ENCODE results near the gene TPI1. TPM values are rescaled to one million over a fixed set of nuclear protein-coding genes. Genes with fewer than 3 reads are reported as not detected.

The TPI1 gene
- total RNA-seq, 4 donors from 2014 or later = 288 to 372 (median 355) TPM

- peaks cover 63 to 89% (median 86%) of the 10 kb centered on the region in 4 donors for H3K36me3 ChIP-seq
- 94% methylated on average over 2 of the region's 2 CpGs for WGBS
- no peaks in the 10 kb centered on the region for H3K9me3 ChIP-seq
- no peak overlapping the region for H3K4me3 ChIP-seq
- intact Hi-C loops (cut with DNase I) = no loop called here
- DNase-seq (ENCODE audit: extremely low spot score) = no peak
- H3K27ac ChIP-seq (replicated peaks in 1 of 4) = no peak overlapping the region
- no peaks in the 10 kb centered on the region for H3K27me3 ChIP-seq
- peaks cover 0 to 7% (median 2%) of the 10 kb centered on the region in 4 donors for H3K4me1 ChIP-seq
- TF ChIP-seq POLR2A (IDR thresholded peaks at IDR 0.05; ENCODE audit: low read depth) = no peak
- TF ChIP-seq, protein P1, sequence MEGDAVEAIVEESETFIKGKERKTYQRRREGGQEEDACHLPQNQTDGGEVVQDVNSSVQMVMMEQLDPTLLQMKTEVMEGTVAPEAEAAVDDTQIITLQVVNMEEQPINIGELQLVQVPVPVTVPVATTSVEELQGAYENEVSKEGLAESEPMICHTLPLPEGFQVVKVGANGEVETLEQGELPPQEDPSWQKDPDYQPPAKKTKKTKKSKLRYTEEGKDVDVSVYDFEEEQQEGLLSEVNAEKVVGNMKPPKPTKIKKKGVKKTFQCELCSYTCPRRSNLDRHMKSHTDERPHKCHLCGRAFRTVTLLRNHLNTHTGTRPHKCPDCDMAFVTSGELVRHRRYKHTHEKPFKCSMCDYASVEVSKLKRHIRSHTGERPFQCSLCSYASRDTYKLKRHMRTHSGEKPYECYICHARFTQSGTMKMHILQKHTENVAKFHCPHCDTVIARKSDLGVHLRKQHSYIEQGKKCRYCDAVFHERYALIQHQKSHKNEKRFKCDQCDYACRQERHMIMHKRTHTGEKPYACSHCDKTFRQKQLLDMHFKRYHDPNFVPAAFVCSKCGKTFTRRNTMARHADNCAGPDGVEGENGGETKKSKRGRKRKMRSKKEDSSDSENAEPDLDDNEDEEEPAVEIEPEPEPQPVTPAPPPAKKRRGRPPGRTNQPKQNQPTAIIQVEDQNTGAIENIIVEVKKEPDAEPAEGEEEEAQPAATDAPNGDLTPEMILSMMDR (IDR thresholded peaks at IDR 0.05) = no peak
- TF ChIP-seq EP300 (IDR thresholded peaks at IDR 0.05) = no peak
- TF ChIP-seq POLR2AphosphoS5 (IDR thresholded peaks at IDR 0.05) = no peak
Observed at GRCh38 chr12:6858799-6859198, 8.5 kb upstream of the TPI1 start.

DNA sequence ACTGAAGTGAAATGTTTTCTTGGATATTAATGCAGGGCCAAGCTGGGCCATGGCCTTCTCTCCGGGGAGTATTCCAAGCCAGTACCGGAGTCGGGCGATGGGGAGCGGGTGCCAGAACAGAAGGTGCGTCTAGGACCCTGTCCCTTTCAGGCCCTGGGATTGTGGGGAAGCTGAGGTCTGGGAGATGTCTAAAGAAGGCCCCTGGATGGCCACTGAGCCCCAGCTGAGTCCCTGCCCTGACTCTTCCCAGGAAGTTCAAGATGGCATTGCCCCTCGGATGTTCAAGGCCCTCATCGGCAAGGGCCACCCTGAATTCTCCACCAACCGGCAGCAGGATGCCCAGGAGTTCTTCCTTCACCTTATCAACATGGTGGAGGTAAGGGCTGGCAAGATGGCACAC is 7.2 kb upstream of the TPI1 start:
- H3K27me3 ChIP-seq = no peaks in the 10 kb centered on the region
- 95% methylated on average over 8 of the region's 9 CpGs for WGBS
- H3K4me3 ChIP-seq = no peak overlapping the region
- DNase-seq (ENCODE audit: extremely low spot score) = no peak
- no peaks in the 10 kb centered on the region for H3K9me3 ChIP-seq
- no peak overlapping the region for H3K27ac ChIP-seq (replicated peaks in 1 of 4)
- no peaks in the 10 kb centered on the region for H3K4me1 ChIP-seq
- intact Hi-C loops (cut with DNase I) = loop anchor here (5.0 kb wide), 1 partner anchor 47 kb away; no protein-coding TSS in a partner anchor
- H3K36me3 ChIP-seq = peaks cover 71 to 99% (median 99%) of the 10 kb centered on the region in 4 donors
- no peak for TF ChIP-seq POLR2A (IDR thresholded peaks at IDR 0.05; ENCODE audit: low read depth)
- no peak for TF ChIP-seq EP300 (IDR thresholded peaks at IDR 0.05)
- TF ChIP-seq, protein P1 (IDR thresholded peaks at IDR 0.05) = no peak
- TF ChIP-seq POLR2AphosphoS5 (IDR thresholded peaks at IDR 0.05) = no peak

DNA sequence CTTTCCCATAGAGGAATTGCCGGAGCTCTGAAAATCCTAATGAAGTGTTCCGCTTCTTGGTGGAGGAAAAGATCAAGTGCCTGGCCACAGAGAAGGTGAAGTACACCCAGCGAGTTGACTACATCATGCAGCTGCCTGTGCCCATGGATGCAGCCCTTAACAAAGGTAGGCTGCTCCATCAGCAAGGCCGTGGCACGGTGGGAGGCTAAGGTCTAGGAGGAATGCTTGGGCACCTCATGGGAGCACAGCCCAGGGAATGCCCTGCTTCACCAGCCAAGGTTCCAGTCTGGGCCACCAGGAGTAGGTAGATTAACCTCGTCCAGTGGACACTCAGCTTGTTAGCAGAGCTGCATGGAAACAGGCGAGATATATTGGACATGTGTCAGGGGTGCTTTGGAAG is 6.4 kb upstream of the TPI1 start:
- WGBS = 92% methylated on average over 7 of the region's 7 CpGs

DNA sequence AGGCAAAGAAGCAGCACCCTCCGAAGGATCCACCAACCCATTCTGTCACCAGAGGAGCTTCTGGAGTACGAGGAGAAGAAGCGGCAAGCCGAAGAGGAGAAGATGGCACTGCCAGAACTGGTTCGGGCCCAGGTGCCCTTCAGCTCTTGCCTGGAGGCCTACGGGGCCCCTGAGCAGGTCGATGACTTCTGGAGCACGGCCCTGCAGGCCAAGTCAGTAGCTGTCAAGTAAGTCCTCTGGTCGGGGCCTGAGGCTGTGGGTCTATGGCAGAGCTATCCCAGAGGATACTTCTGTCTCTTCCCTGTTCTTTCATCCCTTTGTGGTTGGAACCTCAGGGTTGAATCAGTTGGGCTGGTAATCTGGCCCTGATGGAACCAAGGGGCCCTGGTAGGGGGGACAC is 5.9 kb upstream of the TPI1 start:
- peaks cover 62 to 98% (median 95%) of the 10 kb centered on the region in 4 donors for H3K36me3 ChIP-seq
- no peak for DNase-seq (ENCODE audit: extremely low spot score)
- no peak overlapping the region for H3K4me3 ChIP-seq
- H3K4me1 ChIP-seq = peaks cover under 1 to 2% (median 1%) of the 10 kb centered on the region in 4 donors
- intact Hi-C loops (cut with DNase I) = loop anchor here (5.0 kb wide), 1 partner anchor 46 kb away; no protein-coding TSS in a partner anchor
- TF ChIP-seq POLR2A (IDR thresholded peaks at IDR 0.05; ENCODE audit: low read depth) = no peak
- TF ChIP-seq POLR2AphosphoS5 (IDR thresholded peaks at IDR 0.05) = no peak
- TF ChIP-seq EP300 (IDR thresholded peaks at IDR 0.05) = no peak
- TF ChIP-seq, protein P1 (IDR thresholded peaks at IDR 0.05) = no peak
- H3K27me3 ChIP-seq = no peaks in the 10 kb centered on the region
- WGBS = 95% methylated on average over 8 of the region's 9 CpGs
- no peaks in the 10 kb centered on the region for H3K9me3 ChIP-seq
- no peak overlapping the region for H3K27ac ChIP-seq (replicated peaks in 1 of 4)

More for the DNA sequence above, 6.4 kb upstream of the TPI1 start:
- intact Hi-C loops (cut with DNase I) = loop anchor here (5.0 kb wide), 1 partner anchor 46 kb away; no protein-coding TSS in a partner anchor
- Histone ChIP-seq H3K9me3 (no peaks in the 10 kb centered on the region), H3K27ac (replicated peaks in 1 of 4) (no peak overlapping the region), H3K27me3 (no peaks in the 10 kb centered on the region), H3K36me3 (peaks cover 66 to 100% (median 97%) of the 10 kb centered on the region in 4 donors), H3K4me1 (no peaks in the 10 kb centered on the region), H3K4me3 (no peak overlapping the region)
- DNase-seq (ENCODE audit: extremely low spot score) = no peak
- TF ChIP-seq, protein P1 (IDR thresholded peaks at IDR 0.05) = no peak
- no peak for TF ChIP-seq EP300 (IDR thresholded peaks at IDR 0.05)
- no peak for TF ChIP-seq POLR2A (IDR thresholded peaks at IDR 0.05; ENCODE audit: low read depth)
- no peak for TF ChIP-seq POLR2AphosphoS5 (IDR thresholded peaks at IDR 0.05)

GRCh38 chr12:6863033-6863432 is 4.3 kb upstream of the TPI1 start:
- TF ChIP-seq POLR2A (IDR thresholded peaks at IDR 0.05; ENCODE audit: low read depth) (no peak), POLR2AphosphoS5 (IDR thresholded peaks at IDR 0.05) (no peak), EP300 (IDR thresholded peaks at IDR 0.05) (no peak)
- TF ChIP-seq, protein P1 (IDR thresholded peaks at IDR 0.05) = no peak
- Histone ChIP-seq H3K9me3 (no peaks in the 10 kb centered on the region), H3K4me3 (no peak overlapping the region), H3K27ac (replicated peaks in 1 of 4) (no peak overlapping the region), H3K4me1 (peaks cover 7 to 10% (median 9%) of the 10 kb centered on the region in 4 donors), H3K36me3 (peaks cover 51 to 82% (median 78%) of the 10 kb centered on the region in 4 donors), H3K27me3 (no peaks in the 10 kb centered on the region)
- 96% methylated on average over 11 of the region's 11 CpGs for WGBS
- intact Hi-C loops (cut with DNase I) = loop anchor here (5.0 kb wide), 1 partner anchor 44 kb away; no protein-coding TSS in a partner anchor
- no peak for DNase-seq (ENCODE audit: extremely low spot score)

All from esophagus muscularis mucosa (tissue), 4 donors.